SW 1271 (cell line): ENCODE data around the gene FNBP1L.
"Not testable (repeated sequence)": the region's sequence is repeated elsewhere in the genome, so short reads cannot be mapped to it uniquely, and the experiment has no call there.

Experiments
- DNase-seq, 2 experiments: peaks; one replicate each; lab custom pipeline; 2025; lab: John Stamatoyannopoulos, UW

Gene FNBP1L

DNA sequence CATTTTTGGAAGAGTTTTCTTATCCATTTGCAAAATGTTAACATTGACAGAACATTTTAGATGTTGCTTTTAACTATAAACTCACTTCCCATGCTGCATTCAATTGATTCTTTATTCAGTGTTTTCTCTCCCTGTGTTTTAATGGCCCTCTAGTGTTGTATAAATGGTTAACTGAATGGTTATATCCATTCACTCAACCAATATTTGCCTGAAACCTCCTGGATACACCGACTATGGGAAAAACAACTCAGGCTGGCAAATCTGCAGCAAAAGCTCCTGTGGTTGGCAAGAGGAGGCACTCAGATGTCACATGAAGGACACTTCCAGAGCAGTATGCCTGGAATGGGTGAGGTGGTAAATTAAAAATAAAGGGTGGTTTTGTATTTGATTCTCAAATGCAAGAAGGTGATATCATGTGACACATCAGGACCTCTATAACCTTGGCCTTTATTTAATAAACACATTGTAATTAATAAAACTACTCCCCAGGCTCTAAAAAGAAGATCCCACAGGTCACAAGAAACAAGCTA, 126.1 kb downstream of the FNBP1L start:
- DNase-seq, result no peak

DNA sequence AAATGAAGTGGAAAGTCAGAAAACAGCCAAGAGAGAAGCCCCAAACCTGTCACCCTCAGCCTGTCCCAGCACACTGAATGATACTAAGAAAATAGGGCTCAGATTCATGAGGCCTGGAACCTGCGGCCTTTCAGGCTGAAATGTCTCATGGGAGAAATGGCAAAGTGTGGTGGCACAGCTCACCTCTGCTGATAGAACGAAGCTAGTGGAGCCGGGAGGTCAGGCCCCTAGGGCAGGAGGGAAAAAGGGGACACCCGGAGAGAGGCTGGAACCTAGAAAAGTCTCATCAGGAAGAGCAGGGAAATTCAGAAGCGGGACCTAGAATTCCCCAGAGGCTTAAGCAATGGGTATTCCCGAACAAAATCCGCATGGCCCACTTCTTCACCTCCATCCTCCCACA, 126.6 kb downstream of the FNBP1L start:
- no peak for DNase-seq

DNA sequence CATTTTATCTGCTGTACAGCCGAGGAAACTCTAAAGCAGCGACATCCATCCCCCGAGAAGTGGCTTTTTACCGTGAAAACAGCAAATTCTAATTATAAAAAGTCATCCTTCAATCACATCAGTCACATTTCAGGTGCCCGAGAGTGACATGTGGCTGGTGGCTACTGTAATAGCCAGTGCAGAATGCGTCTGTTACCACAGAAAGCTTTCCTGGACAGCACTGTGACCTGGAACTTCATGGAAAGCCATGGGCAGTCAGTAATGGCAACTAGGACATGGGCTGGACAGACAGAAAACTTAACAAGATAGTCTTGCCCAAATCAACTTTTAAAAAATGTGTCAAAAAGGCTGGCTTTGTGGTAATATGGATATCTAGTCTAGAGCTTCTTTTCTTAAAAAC, 127.1 kb downstream of the FNBP1L start:
- no peak for DNase-seq

DNA sequence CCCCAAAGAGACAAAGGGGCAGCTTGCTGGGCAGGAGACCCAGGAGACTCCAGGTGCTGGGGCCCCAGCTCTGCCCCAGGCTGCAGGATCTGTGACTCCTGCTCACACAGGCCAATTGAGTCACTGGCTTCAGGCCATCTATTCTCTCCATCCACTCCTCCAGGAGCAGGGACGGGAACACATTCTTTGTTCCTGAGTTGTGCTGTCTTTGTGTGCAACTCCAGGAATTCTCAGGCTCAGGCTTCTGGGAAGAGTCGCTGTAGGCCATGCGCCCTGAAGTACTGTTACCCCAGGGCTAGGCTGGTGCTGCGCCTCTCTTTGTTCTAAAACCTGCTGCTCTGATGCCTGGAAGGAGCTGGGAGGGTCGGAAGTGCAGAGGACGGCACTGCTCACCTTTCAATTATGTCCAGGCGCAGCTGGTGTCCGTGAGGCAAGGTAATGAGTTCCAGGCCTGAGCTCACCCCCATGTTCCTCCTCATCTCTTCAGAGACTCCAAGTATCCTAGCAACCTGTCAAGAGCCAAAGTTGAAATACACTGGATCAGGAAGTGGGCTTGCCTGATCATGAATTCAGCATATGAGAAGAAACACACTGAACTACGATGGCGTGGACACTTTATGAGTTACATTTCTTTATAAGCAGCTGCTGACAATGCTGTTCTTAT, 127.8 kb downstream of the FNBP1L start:
- no peak for DNase-seq

DNA sequence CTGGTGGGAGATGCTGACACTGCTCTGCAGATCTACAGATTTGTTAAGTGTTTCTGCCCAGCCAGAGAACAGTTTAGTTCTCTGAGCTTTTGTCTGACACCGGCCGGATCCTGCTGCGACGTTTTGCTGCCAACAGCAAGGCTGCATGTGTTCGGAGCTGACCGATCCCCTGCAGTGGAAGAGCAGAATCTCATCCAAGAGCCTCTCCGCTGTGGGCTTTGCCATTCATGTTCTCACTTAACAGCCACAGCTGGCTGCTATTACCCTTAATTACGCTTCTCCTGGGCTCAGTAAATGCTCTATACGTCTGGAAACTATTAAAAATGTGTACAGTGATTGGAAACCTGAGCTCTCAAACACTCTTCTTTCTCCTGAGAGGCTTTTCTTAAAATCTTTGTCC, 128.4 kb downstream of the FNBP1L start:
- no peak for DNase-seq

DNA sequence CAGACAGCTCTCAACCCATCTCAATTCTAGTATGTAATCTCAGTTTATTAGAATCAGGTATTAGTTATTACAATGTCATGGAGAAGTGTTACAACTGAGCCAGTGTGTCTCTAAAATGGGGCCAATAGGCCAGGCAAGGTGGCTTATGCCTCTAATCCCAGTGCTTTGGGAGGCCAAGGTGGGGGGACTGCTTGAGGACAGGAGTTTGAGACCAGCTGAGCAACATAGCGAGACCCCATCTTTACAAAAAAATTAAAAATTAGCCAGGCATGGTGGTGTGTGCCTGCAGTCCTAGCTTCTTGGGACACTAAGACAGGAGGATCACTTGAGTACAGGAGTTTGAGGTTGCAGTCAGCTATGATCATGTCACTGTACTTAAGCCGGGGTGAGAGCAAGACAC, 128.8 kb downstream of the FNBP1L start:
- no peak for DNase-seq

DNA sequence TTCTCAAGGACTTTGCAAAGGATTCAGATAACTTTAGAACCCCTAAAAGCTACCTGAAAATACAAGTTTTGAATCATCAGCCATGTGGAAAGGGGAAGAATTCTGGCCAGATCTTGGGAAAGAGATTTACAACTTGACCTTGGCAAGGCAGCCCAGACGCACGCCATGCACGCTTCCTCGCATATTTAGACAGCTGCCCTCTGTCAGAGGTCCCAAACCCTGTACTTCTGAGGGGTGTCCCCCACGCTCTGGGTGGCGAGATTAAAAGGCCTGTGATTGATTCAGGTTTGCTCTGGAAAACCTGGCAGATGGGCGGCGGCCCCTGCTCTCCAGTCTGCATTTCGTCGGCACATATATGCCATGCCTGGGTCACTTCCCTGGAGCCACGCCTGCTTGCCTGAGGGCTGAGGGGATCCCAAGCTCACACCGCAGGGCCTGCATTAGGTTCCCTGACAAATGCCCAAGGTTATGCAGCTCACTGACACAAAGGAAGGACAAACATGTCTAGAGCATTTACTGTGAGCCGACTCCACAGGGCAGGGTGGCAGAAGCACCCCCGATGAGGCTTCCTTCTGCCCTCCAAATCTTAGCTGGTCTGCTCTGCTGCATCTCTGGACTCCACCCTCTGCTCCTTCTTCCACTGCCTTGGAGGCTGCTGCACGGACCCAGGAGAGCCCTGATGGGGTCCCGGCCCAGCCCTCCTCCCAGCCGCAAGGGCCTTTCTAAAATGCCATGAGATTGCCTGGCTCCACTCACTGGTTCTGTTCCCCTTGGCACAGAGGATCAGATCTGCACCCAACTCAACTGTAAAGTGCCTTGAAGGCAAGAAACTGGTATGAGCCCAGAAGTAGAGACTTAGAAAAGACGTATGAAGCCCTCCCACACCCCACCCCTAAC, 129.9 kb downstream of the FNBP1L start:
- DNase-seq, result no peak

DNA sequence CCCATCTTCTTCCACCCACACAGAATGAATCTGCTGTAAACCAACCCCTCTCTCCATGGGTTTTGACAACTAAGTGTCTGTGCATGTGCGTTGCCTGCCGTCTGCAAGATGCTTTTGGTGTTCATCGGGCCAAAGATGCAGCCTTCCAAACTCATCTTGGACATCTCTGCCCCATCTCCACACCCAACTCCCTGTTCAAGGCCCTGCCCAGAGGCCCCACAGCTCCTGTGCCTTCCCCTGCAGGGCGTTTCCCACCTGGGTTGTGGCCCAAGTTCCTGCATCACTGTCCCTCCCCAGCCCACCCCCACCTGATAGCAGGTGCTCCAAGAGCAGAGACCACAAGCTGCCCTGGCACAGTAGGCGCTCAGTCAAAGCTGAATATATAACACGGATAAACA, 130.5 kb downstream of the FNBP1L start:
- DNase-seq, result no peak

DNA sequence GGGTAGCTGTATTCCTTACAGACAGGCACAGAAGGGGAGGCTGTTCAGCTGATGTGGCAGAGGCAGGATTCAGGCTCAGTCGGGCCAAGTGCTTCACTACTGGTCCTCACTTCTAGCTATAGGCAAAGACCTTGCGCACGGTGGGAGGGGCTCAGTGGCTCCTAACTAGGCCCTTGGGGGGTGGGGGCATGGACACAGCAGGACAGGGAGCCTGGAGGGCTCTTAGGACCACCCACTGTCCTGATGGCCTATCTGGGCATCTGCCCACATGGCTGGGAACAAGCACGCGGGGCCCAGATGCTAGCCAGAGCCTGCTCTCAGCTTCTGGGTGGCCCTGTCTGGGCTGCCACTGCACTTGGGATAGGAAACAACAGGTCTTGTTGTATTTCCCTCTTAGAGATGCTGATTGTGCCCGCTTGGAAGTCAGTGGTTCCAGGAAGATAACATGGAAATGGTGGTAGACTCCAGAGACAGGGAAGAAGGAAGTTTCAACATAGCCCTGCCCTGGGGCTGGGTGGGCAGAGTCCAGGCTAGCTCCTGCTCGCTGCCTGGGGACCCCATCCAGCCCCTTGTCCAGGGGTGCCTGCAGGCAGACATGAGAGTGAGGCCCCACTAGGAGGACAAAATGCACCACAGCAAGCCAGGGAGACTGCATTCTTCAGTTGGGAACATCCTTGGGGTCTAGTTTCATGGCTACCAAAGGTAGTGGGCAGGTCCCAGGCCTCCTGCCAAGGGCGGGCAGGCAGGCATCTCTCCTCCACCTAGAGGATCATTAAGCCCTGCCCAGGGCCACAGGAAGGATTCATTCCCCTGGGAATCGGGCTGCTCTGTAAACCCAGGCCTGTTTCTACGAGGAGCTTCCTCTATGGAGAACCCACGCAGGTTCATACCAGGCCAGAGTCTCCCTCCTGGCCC, 131.2 kb downstream of the FNBP1L start:
- DNase-seq, result no peak

DNA sequence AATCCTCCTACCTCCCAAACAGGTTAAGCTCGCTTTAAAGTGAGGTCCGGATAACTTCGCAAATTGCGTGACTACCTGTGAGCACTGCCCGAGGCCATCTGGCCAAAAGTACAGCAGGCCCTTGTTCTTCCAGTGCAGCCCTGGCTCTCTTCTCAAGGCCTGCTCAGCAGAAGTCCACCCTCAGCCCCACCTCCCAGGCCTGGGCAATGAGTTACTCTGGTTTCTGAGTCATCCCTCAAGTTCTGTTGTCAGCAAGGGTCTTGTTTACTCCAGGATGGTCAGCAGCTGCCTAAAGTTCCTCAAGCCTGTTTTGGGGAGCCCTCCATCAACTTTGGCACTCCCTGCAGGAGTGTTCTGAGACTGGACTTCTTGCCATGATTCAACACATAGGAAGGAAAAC, 132.0 kb downstream of the FNBP1L start:
- no peak for DNase-seq

DNA sequence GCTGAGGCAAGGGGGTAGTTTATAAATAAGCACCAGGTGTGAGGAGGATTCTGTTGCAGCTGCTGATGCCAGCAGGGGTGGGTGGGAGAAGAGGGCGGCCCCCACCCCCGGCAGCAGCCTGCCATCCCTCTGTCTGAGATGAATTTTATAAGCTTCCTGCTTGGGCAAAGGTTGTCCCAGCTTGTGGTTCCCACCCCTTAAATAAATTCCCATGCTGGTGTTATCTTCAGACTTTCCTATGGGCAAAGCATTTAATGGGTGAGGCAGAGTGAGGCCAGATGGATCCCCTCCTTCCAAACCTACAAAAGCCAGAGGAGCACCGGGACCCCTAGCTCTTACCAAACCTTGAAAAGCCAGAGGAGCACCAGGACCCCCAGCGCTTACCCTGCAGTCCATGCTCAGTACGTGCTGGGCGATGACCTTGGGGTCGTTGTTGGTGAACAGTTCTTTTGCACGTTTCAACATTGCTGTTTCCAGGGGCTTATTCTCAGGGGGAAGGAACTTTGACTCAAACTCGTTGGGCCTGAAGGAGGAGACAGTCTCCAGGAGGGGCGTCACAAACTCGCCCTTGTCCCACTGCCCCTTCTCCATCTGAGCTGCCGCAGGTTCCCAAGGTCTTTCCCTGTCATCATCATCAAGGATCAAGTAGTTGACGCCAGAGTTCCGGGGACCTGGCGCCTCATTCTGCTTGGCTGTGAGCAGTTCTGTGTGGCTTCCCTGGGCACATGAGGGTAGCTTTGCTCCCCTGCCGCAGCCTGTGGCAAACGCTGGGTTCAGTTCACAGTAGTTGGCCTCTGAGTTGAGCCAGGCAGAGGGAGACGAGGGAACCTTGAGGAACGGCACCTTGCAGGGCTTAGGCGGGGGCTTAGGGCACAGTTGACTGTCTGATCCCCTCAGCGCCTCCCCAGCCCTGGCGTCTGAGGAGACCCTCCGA, 134.3 kb downstream of the FNBP1L start:
- no peak for DNase-seq

DNA sequence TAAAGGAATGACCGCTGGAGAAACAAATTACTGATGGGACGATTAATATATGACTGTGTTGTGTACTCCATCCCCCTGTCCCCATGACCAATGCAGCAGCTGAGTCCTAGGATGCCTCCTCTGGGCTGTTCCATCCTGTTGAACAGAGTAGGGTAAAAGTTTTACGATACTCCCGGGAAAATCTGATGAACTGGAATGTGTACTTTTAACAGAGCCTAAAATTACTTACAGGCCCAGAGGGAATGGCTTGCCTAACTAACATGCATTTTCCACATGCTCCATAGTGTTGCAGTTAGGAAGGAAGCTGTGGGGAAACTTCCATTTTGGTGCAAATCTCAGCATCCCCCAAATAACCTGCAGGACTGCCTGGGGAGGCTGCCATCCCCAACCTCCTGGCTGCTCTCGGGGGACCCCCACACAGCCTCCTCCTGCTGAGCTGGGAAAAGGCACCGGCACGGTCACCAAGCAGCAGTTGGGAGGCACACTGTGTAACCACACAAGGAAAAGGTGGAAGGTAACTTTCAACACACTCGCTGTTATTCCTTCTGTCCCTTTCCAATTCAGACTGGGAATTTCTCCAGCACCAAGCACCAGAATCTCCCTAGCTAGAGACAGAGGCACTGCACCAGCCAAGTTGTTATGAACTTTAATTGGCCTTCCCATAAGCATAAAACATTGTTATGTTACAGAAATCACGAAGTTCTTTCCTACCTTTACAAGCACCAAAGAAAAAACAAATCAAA, 136.5 kb downstream of the FNBP1L start:
- no peak for DNase-seq

DNA sequence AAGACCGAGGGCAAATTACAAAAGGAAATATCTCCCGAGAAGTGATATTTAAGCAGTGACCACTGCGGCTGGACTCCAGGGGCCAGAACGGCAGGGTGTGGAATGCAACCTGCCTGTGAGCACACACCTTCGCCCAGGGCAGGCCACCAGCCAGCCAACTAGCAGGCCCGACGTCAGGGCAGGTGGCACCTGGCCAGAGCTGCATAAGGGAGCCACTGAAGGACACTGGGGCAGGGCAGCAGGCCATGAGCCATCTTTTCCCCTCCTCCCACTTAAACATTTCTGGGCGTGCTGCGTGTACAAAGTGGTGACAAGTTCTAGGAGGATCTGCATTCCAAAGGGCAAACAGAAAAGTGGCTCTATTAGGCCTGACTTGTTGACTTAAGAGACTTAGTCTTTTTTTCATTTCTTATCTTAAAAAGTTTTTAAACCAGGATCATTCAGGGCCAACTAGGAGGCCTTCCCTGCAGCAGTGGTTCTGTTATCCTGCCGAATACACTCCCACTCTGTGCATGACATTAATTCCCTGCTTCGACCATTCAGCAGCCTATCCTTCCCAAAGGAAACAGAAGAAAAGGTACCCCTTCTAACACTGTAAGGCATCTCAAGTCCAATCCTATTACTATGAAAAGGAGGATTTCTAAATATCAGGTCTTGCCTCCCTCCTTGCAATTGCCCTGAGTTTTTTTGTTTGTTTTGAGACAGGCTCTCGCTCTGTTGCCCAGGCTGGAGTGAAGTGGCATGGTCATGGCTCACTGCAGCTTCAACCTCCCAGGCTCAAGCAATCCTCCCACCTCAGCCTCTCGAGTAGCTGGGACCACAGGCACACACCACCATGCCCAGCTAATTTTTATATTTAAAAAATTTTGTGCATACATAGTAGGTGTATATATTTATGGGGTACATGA, 137.4 kb downstream of the FNBP1L start:
- DNase-seq, result no peak

DNA sequence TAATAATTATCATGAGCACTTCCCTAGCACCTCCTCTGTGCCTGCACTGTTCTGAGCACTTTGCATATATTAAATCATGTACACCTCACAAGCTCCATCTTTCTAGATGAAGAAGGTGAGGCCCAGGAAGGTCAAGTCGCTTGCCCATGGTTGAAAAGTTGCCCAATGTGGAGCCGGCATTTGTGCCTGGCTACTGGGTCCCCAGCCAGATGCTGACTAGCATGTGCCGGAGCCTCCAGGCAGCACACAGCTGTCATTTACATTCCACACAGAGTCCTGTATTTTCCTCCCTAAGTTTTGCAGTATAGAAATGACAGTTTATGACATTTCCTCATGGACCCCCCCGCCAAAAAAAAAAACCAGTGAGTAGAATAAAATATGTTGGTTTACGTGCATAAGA, 139.4 kb downstream of the FNBP1L start:
- no peak for DNase-seq

DNA sequence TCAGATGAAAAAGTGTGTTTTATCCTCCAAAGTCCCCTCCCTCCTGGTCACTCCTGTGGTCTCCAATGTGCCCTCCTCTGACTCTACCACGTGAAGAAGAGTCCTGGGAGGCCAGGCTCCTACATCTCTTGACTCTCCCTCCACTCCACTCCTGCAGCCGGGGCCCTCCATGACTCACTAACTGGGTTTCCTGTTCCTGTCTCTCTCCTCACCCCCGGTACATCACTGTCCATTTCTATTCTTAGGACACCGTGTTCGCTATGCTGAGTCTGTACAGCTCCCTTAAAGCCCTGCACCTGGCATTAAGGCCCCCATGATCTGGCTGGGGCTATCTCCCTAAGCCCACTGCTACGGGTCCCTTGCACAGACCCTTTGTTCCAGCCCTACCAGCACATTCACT, 140.3 kb downstream of the FNBP1L start:
- DNase-seq, result no peak

DNA sequence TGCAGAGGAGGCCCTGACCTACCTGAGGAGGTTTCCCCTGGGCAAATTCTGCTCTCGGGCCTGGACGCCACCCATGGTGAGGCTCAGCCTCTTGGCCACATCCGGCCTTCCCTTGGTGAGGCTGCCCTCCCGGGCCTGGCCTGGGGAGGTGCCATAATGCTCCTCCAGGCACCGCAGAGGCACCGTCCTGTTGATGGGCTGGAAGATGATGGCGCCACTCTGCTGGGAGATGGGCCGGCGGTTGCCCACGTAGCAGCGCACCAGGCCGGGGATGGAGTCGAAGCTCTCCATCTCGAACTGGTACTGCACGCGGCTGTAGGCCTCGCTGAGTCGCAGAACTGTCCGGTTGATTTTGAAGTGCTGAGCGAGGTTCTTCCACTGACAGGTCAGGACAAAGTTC, 141.0 kb downstream of the FNBP1L start:
- no peak for DNase-seq

DNA sequence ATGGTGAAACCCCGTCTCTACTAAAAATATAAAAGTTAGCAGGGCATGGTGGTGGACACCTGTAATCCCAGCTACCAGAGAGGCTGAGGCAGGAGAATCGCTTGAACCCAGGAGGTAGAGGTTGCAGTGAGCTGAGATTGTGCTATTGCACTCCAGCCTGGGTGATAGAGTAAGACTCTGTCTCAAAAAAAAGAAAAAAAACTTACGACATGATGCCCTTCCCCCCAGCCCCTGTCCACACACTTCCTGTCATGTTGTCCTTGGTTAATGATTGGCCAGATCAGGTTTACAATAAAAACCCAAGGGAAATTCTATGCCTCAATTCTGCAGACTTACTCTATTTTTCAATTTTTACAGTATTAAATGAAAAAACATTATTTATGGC, 143.4 kb downstream of the FNBP1L start:
- DNase-seq, result not testable (repeated sequence)

DNA sequence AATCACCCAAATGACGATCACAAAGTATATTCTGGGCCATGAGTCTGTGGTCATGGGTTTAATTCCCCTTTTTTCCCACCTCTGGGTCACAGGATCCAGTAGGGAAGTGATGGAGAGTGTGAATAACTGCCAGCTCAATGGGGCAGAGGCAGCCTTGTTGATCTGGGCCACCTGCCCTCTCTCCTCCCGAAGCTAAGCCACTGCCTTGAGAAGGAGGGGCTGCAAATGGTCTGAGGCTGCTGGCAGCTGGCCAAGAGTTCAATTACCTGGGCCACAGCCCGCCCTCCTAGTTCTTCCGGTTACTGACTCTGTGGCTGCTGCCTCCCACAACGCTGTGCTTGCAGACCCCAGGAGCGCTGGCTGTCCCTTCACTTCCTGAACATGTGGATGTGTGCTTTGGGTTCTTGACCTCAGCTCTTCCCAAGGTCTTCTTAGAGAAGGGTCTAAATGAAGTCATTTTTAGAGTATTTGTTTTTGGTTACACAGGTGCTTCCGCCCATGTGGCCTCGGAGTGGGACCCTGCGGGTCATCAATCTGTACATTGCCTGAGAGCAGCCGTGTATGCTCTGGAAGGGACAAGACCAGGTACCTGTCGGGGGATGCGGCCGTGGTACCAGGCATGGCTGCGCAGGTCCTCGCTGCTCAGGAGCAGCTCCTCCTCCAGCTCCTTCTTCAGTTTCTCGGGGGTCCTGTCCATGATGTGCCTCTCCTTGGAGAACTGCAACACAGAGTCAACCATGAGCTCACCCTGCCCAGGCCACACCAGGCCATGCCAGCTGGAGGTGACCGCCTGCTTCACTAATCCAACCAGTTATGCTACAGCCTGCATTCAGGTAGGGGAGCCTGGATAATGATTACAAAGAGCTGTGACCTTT, 144.0 kb downstream of the FNBP1L start:
- no peak for DNase-seq
